Measurements from ENCODE around the gene UBE2L6.
A peak's percentile ranks its signal among the peaks of the same experiment; 100 is the strongest.

Gene UBE2L6

DNA sequence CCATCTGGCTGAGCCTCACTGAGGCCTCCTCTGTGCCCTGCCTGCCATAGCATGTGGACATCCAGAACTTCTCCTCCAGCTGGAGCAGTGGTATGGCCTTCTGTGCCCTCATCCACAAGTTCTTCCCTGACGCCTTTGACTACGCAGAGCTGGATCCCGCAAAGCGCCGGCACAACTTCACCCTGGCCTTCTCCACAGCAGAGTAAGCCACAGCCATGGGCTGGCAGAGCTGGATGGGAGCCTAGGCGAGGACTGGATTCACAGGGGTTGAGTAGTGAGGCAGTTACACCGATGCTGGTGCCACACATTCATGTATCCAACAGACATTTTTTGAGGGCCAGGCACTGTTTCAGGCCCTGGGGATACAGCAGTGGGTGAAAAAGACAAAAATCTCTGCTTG, 21.0 kb downstream of the UBE2L6 start:
- TF ChIP-seq, protein P1, sequence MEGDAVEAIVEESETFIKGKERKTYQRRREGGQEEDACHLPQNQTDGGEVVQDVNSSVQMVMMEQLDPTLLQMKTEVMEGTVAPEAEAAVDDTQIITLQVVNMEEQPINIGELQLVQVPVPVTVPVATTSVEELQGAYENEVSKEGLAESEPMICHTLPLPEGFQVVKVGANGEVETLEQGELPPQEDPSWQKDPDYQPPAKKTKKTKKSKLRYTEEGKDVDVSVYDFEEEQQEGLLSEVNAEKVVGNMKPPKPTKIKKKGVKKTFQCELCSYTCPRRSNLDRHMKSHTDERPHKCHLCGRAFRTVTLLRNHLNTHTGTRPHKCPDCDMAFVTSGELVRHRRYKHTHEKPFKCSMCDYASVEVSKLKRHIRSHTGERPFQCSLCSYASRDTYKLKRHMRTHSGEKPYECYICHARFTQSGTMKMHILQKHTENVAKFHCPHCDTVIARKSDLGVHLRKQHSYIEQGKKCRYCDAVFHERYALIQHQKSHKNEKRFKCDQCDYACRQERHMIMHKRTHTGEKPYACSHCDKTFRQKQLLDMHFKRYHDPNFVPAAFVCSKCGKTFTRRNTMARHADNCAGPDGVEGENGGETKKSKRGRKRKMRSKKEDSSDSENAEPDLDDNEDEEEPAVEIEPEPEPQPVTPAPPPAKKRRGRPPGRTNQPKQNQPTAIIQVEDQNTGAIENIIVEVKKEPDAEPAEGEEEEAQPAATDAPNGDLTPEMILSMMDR (IDR thresholded peaks at IDR 0.05; ENCODE audit: insufficient read depth, low read depth, low read length, missing control alignments): no peak
- no peak overlapping the region for H3K4me3 ChIP-seq (ENCODE audit: low read length)
- no peak for DNase-seq (ENCODE audit: low read depth)

- no peak overlapping the region for H3K4me3 ChIP-seq (ENCODE audit: low read length)
- TF ChIP-seq, protein P1 (IDR thresholded peaks at IDR 0.05; ENCODE audit: insufficient read depth, low read depth, low read length, missing control alignments): no peak
- no peak for DNase-seq (ENCODE audit: low read depth)
These were observed 21.6 kb downstream of the UBE2L6 start for GRCh38 chr11:57545883-57546282.

DNA sequence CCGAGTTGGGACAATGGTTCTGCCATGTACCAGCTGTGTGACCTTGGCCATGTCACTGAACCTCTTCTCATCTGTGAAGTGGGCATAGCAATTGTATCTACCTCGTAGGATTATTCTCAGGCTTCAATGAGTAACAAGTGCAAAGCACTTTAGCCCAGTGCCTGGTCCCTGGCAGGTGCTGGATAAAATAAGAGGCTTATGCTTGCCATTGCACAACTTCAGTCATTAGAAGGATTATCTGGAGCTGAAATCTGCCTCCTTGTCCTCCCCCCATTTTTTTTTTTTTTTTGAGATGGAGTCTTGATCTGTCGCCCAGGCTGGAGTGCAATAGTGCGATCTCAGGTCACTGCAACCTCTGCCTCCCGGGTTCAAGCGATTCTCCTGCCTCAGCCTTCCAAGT, 22.9 kb downstream of the UBE2L6 start:
- H3K4me3 ChIP-seq (ENCODE audit: low read length): no peak overlapping the region
- TF ChIP-seq, protein P1 (IDR thresholded peaks at IDR 0.05; ENCODE audit: insufficient read depth, low read depth, low read length, missing control alignments): no peak
- no peak for DNase-seq (ENCODE audit: low read depth)

DNA sequence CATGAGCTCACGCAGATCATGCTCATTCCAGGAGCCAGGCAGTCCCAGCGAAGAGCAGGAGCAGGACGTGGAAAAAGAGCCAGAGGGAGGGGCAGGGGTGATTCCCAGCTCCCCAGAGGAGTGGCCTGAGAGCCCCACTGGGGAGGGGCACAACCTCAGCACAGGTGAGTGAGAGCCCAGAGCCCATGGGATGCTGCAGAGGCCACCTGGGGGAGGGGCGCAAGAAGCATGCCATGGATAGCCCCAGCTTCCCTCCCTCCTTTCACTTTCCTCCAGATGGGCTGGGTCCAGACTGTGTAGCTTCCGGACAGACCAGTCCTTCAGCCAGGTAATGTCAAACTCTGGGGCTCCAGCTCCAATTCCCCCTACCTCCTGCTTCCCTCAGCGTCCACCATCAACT, 23.9 kb downstream of the UBE2L6 start:
- H3K4me3 ChIP-seq (ENCODE audit: low read length): no peak overlapping the region
- TF ChIP-seq, protein P1 (IDR thresholded peaks at IDR 0.05; ENCODE audit: insufficient read depth, low read depth, low read length, missing control alignments): no peak
- no peak for DNase-seq (ENCODE audit: low read depth)

GRCh38 chr11:57542582-57542981, 24.9 kb downstream of the UBE2L6 start:
- DNase-seq (ENCODE audit: low read depth): no peak

GRCh38 chr11:57541169-57541568, 26.3 kb downstream of the UBE2L6 start:
- H3K4me3 ChIP-seq (ENCODE audit: low read length): no peak overlapping the region
- TF ChIP-seq, protein P1 (IDR thresholded peaks at IDR 0.05; ENCODE audit: insufficient read depth, low read depth, low read length, missing control alignments): no peak
- no peak for DNase-seq (ENCODE audit: low read depth)

More at GRCh38 chr11:57542582-57542981, 24.9 kb downstream of the UBE2L6 start:
- TF ChIP-seq, protein P1 (IDR thresholded peaks at IDR 0.05; ENCODE audit: insufficient read depth, low read depth, low read length, missing control alignments): no peak
- H3K4me3 ChIP-seq (ENCODE audit: low read length): no peak overlapping the region

DNA sequence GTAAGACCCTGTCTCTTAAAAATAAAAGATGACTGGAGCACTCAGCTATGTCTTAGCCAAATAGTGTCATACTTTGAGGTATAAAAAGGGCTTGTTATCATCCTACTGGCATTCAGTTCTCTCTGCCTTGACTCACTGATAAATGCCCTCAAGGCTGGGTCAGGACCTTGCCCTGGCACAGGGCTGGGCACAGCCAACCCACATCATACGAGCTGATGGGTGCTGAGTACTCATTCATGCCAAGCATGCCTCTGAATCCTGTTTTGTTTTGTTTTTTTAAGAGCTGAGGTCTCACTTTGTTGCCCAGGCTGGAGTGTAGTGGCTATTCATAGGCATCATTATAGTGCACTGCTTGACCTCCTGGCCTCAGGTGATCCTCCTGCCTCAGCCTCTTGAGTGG, 28.1 kb downstream of the UBE2L6 start:
- H3K4me3 ChIP-seq (ENCODE audit: low read length): no peak overlapping the region
- TF ChIP-seq, protein P1 (IDR thresholded peaks at IDR 0.05; ENCODE audit: insufficient read depth, low read depth, low read length, missing control alignments): no peak
- DNase-seq (ENCODE audit: low read depth): peak; percentile 13
